Prostate gland (tissue), 2 donors: ENCODE results near the gene ADIPOR2. TPM values are rescaled to one million over a fixed set of nuclear protein-coding genes. Genes with fewer than 3 reads are reported as not detected.

ENCODE experiments used
- DNase-seq: peaks from one replicate; pipeline ENCODE4 v3.0.0-alpha.2; 2019; ENCODE audit warnings: low spot score
- H3K27ac ChIP-seq, 2 donors: fragments of 200-600 bp; sonication (generic); 2 replicates each; pipeline ENCODE4 v1.5.1; 2017 to 2019
- H3K27me3 ChIP-seq: fragments of 200-600 bp; sonication (generic); replicated peaks from 2 replicates; pipeline ENCODE4 v1.5.1; 2019; ENCODE audit not compliant: insufficient read depth
- H3K36me3 ChIP-seq, 2 donors: fragments of 200-600 bp; sonication (generic); 1 replicate in 1 of 2; 2 replicates in 1 of 2; pipeline versions ENCODE4 v1.5.1 to v1.8.1; 2017 to 2019
- H3K4me1 ChIP-seq: fragments of 200-600 bp; sonication (generic); replicated peaks from 2 replicates; pipeline ENCODE4 v1.5.1; 2019
- H3K4me3 ChIP-seq, 2 donors: fragments of 200-600 bp; sonication (generic); 2 replicates each; pipeline ENCODE4 v1.5.1; 2017 to 2019
- H3K9me3 ChIP-seq: fragments of 200-600 bp; sonication (generic); 2 replicates; pipeline ENCODE4 v1.5.1; 2017
- POLR2A ChIP-seq: fragments of 450-650 bp; IDR thresholded peaks from one replicate; pipeline ENCODE4 v1.6.1; 2016; ENCODE audit warnings: antibody characterized with exemption, mild to moderate bottlenecking
- POLR2AphosphoS5 ChIP-seq: sonication (generic); formaldehyde crosslinking; IDR thresholded peaks from one replicate; pipeline ENCODE4 v1.6.1; 2017; ENCODE audit warnings: antibody characterized with exemption
- WGBS: methylation state at CpG from one replicate; pipeline ENCODE4 v1.1.5; 2018; 5-methylcytosine and 5-hydroxymethylcytosine counted together
- intact Hi-C: fragments of 100-400 bp; cut with DNase I; formaldehyde crosslinking; loops from one replicate; pipeline ENCODE4 v1.14.2; 2022
- total RNA-seq, 2 donors: library from RNA; depleted of rRNA; stranded (reverse); fragments of >200 nt; gene quantifications; one replicate each; pipeline ENCODE4 v1.1.0, GENCODE V29; 2016
- TF ChIP-seq, protein P1 (sequence below), 4 experiments: fragments of 200-600 bp in 2 of 4; fragments of 450-650 bp in 2 of 4; sonication (generic) in 2 of 4; IDR thresholded peaks; 1 replicate in 3 of 4; 2 replicates in 1 of 4; pipeline ENCODE4 v1.5.1; 2016 to 2019; ENCODE audit warnings: antibody characterized with exemption in 4 of 4, mild to moderate bottlenecking in 2 of 4, moderate library complexity in 2 of 4

ADIPOR2 gene
- total RNA-seq, 2 donors from 2014 or later, result 23.7 to 46.2 TPM

DNA sequence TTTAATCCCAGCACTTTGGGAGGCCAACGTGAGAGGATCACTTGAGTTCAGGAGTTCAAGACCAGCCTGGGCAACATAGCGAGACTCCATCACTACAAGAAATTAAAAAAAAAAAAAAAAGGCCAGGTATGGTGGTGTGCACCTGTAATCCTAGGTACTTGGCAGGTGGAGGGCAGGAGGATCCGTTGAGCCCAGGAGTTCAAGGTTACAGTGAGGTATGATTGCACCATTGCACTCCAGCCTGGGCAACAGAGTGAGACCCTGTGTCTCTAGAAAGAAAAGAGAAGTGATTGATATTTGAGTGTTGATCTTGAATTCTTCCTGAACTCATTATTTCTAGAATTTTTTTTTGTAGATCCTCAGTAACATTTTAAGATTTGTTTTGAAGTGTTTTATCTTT is 59.4 kb downstream of the ADIPOR2 start:
- H3K36me3 ChIP-seq, result no peaks in the 10 kb centered on the region
- H3K4me3 ChIP-seq, result no peak overlapping the region
- H3K4me1 ChIP-seq, result no peaks in the 10 kb centered on the region
- 96% methylated on average over 3 of the region's 3 CpGs for WGBS
- intact Hi-C loops, result no loop called here
- TF ChIP-seq, protein P1, sequence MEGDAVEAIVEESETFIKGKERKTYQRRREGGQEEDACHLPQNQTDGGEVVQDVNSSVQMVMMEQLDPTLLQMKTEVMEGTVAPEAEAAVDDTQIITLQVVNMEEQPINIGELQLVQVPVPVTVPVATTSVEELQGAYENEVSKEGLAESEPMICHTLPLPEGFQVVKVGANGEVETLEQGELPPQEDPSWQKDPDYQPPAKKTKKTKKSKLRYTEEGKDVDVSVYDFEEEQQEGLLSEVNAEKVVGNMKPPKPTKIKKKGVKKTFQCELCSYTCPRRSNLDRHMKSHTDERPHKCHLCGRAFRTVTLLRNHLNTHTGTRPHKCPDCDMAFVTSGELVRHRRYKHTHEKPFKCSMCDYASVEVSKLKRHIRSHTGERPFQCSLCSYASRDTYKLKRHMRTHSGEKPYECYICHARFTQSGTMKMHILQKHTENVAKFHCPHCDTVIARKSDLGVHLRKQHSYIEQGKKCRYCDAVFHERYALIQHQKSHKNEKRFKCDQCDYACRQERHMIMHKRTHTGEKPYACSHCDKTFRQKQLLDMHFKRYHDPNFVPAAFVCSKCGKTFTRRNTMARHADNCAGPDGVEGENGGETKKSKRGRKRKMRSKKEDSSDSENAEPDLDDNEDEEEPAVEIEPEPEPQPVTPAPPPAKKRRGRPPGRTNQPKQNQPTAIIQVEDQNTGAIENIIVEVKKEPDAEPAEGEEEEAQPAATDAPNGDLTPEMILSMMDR (IDR thresholded peaks at IDR 0.05), result no peak
- TF ChIP-seq POLR2AphosphoS5, result no peak
- no peak for TF ChIP-seq POLR2A
- no peaks in the 10 kb centered on the region for H3K27me3 ChIP-seq
- no peak for DNase-seq
- H3K9me3 ChIP-seq, result no peaks in the 10 kb centered on the region
- no peak overlapping the region for H3K27ac ChIP-seq

DNA sequence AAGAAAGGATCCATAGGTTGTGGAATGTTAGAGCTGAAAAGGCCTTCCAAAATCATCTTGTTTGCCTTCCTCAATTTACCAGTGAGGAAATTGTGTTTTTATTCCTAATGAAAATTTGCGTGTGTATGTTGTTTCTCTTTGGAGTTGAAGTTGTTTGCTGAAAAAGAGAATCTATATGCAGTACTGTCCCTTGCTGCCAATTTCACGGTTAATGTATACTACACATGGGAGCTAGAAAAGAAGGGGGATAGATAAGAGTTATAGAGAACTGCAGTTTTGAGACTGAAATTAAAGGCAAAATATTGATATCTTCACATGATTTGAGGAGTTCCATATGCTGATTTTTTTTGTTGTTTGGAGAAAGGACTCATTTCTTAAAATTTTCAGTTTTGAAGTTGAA is 67.5 kb downstream of the ADIPOR2 start:
- Histone ChIP-seq H3K4me3 (no peak overlapping the region), H3K27ac (no peak overlapping the region), H3K36me3 (no peaks in the 10 kb centered on the region), H3K27me3 (no peaks in the 10 kb centered on the region), H3K9me3 (no peaks in the 10 kb centered on the region), H3K4me1 (no peaks in the 10 kb centered on the region)
- TF ChIP-seq, protein P1 (IDR thresholded peaks at IDR 0.05), result no peak
- no peak for TF ChIP-seq POLR2AphosphoS5
- no peak for TF ChIP-seq POLR2A
- intact Hi-C loops, result no loop called here
- DNase-seq, result no peak
- WGBS, result 88% methylated on average over 2 of the region's 2 CpGs

DNA sequence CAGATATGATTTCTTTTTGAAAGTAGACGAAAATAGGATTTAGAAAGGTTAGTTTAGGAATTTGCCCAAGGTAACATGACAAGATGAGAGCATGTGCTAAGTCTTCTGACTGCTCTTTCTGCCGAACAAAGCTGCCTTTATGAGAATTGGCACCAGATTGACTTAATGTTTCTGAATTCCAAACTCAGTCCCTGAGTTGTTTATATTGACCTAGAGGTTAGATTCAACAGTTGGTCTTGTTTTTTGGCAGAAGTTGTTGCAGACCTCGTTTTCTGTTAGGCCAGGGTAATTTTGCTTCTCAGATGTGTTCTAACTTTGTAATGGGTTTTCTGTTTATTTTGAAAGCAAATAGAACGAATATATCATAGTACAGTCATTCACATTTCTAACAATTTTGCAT is 68.0 kb downstream of the ADIPOR2 start:
- no peak overlapping the region for H3K27ac ChIP-seq
- no peak overlapping the region for H3K4me3 ChIP-seq
- WGBS, result 28% methylated on average over 4 of the region's 4 CpGs
- no peaks in the 10 kb centered on the region for H3K9me3 ChIP-seq
- no peaks in the 10 kb centered on the region for H3K27me3 ChIP-seq
- no peaks in the 10 kb centered on the region for H3K4me1 ChIP-seq
- DNase-seq, result no peak
- no peaks in the 10 kb centered on the region for H3K36me3 ChIP-seq
- no peak for TF ChIP-seq POLR2A
- TF ChIP-seq POLR2AphosphoS5, result peak; percentile 22
- TF ChIP-seq, protein P1 (IDR thresholded peaks at IDR 0.05), result no peak
- intact Hi-C loops, result no loop called here

DNA sequence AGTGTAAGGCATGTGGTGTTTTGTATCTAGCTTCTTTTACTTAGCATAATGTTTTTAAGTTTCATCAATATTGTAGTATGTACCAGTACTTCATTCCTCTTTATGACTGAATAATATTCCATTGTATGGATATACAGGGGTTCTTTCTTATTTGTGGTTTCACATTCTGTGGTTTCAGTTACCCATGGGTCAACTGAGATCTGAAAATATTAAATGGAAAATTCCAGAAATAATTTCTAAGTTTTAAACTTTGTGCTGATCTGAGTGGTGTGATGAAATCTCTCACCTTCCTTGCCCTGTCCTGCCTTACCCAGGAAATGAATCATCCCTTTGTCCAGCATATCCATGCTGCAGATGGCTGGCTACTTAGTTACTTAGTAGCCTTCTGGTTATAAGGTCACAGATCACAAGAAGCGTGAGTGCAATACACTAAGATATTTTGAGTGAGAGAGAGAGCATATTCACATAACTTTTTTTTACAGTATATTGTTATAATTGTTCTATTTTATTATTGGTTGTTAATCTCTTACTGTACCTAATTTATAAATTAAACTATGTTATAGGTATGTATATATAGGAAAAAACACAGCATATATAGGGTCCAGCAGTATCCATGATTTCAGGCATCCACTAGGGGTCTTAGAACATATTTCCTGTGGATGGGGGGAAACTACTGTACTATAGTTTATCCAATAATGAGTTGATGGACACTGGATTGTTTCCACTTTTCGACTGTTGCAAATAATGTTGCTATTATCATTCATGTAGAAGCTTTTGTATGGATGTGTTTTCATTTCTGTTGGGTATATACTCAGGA is 69.9 kb downstream of the ADIPOR2 start:
- TF ChIP-seq, protein P1 (IDR thresholded peaks at IDR 0.05), result no peak
- TF ChIP-seq POLR2AphosphoS5, result no peak
- no peak for TF ChIP-seq POLR2A
- intact Hi-C loops, result no loop called here
- no peak for DNase-seq
- no peaks in the 10 kb centered on the region for H3K9me3 ChIP-seq
- H3K36me3 ChIP-seq, result no peaks in the 10 kb centered on the region
- H3K4me1 ChIP-seq, result no peaks in the 10 kb centered on the region
- no peaks in the 10 kb centered on the region for H3K27me3 ChIP-seq
- 95% methylated on average over 2 of the region's 2 CpGs for WGBS
- no peak overlapping the region for H3K27ac ChIP-seq
- no peak overlapping the region for H3K4me3 ChIP-seq

DNA sequence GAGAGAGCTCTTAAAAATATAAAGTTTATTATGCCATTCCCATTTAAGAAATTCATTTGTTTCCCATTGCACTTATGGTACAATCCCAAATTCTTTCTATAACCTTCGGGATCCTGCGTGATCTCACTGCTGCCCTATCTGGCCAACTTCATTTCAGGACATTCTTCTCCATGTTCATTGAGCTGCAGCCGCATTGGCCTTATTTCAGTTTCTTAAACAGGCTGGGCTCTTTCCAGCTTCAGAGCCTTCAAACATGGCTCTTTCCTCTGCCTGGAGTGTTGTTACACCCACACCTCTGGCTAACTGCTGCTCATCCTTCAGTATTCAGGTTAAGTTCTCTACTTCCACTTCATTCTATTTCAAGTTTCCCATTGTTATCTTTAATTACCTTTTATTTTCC is 71.0 kb downstream of the ADIPOR2 start:
- TF ChIP-seq POLR2A (no peak), POLR2AphosphoS5 (no peak)
- TF ChIP-seq, protein P1 (IDR thresholded peaks at IDR 0.05), result no peak
- no peak for DNase-seq
- intact Hi-C loops, result no loop called here
- Histone ChIP-seq H3K27ac (no peak overlapping the region), H3K9me3 (no peaks in the 10 kb centered on the region), H3K27me3 (no peaks in the 10 kb centered on the region), H3K4me3 (no peak overlapping the region), H3K4me1 (no peaks in the 10 kb centered on the region), H3K36me3 (no peaks in the 10 kb centered on the region)
- WGBS, result 78% methylated on average over 3 of the region's 3 CpGs
